Liver (tissue), 9 donors: Measurements from ENCODE around the gene CDKN2AIPNL. TPM values are rescaled to one million over a fixed set of nuclear protein-coding genes. Genes with fewer than 3 reads are reported as not detected.

Experiments used
- DNase-seq: peaks from one replicate; pipeline ENCODE4 v3.0.0-alpha.2; 2017; ENCODE audit warnings: low spot score
- H3K27ac ChIP-seq, 2 donors: one replicate each; pipeline ENCODE4 v1.7.0; 2013; ENCODE audit warnings: inconsistent platforms in 2 of 2, low read length in 2 of 2, control low read depth in 1 of 2, low read depth in 1 of 2, mild to moderate bottlenecking in 1 of 2
- H3K27me3 ChIP-seq, 4 donors: one replicate each; pipeline versions ENCODE4 v1.6.1 to v1.7.0; 2013; ENCODE audit warnings: low read length in 3 of 4, inconsistent platforms in 1 of 4, mild to moderate bottlenecking in 1 of 4, moderate library complexity in 1 of 4; ENCODE audit not compliant: control insufficient read depth in 4 of 4, insufficient read depth in 4 of 4
- H3K36me3 ChIP-seq, 4 donors: one replicate each; pipeline versions ENCODE4 v1.6.1 to v1.7.0; 2013; ENCODE audit warnings: low read length in 3 of 4, mild to moderate bottlenecking in 3 of 4, low read depth in 1 of 4, moderate library complexity in 1 of 4; ENCODE audit not compliant: control insufficient read depth in 4 of 4, insufficient read depth in 3 of 4
- H3K4me1 ChIP-seq, 4 donors: one replicate each; pipeline versions ENCODE4 v1.6.1 to v1.7.0; 2013; ENCODE audit warnings: low read length in 3 of 4, mild to moderate bottlenecking in 3 of 4, moderate library complexity in 1 of 4; ENCODE audit not compliant: control insufficient read depth in 4 of 4, insufficient read depth in 4 of 4
- H3K4me3 ChIP-seq, 3 donors: one replicate each; pipeline versions ENCODE4 v1.6.1 to v1.7.0; 2013; ENCODE audit warnings: low read length in 3 of 3, control low read depth in 1 of 3, low read depth in 1 of 3, mild to moderate bottlenecking in 1 of 3
- H3K9ac ChIP-seq, 2 donors: one replicate each; pipeline ENCODE4 v1.7.0; 2013; ENCODE audit warnings: low read length in 2 of 2, mild to moderate bottlenecking in 2 of 2, moderate library complexity in 2 of 2, control low read depth in 1 of 2, low read depth in 1 of 2
- H3K9me3 ChIP-seq, 4 donors: one replicate each; pipeline versions ENCODE4 v1.6.1 to v1.7.0; 2013; ENCODE audit warnings: low read length in 3 of 4; ENCODE audit not compliant: control insufficient read depth in 4 of 4
- EGR1 ChIP-seq, 2 donors: IDR thresholded peaks; 2 replicates each; pipeline ENCODE4 v1.6.1; 2016 to 2018; ENCODE audit warnings: antibody characterized with exemption in 2 of 2, low read depth in 2 of 2
- FOXA1 ChIP-seq: IDR thresholded peaks from 2 replicates; pipeline ENCODE4 v1.6.1; 2016; ENCODE audit warnings: antibody characterized with exemption
- FOXA2 ChIP-seq: IDR thresholded peaks from 2 replicates; pipeline ENCODE4 v1.6.1; 2016; ENCODE audit warnings: antibody characterized with exemption
- GABPA ChIP-seq, 2 donors: IDR thresholded peaks in 1 of 2; conservative IDR thresholded peaks in 1 of 2; 2 replicates each; pipeline ENCODE4 v1.6.1; 2016; ENCODE audit warnings: antibody characterized with exemption in 2 of 2, mild to moderate bottlenecking in 1 of 2, moderate library complexity in 1 of 2
- HNF4A ChIP-seq, 2 donors: conservative IDR thresholded peaks; 2 replicates each; pipeline ENCODE4 v1.6.1; 2016; ENCODE audit warnings: antibody characterized with exemption in 2 of 2, mild to moderate bottlenecking in 2 of 2
- HNF4G ChIP-seq: IDR thresholded peaks from 2 replicates; pipeline ENCODE4 v1.6.1; 2016; ENCODE audit warnings: antibody characterized with exemption
- NR2F2 ChIP-seq: IDR thresholded peaks from 2 replicates; pipeline ENCODE4 v1.6.1; 2016; ENCODE audit warnings: antibody characterized with exemption
- RAD21 ChIP-seq, 2 donors: IDR thresholded peaks; 2 replicates each; pipeline ENCODE4 v1.6.1; 2016; ENCODE audit warnings: antibody characterized with exemption in 2 of 2, mild to moderate bottlenecking in 2 of 2
- RXRA ChIP-seq, 2 donors: IDR thresholded peaks; 2 replicates each; pipeline ENCODE4 v1.6.1; 2017 to 2018; ENCODE audit warnings: antibody characterized with exemption in 2 of 2, mild to moderate bottlenecking in 1 of 2
- SP1 ChIP-seq: IDR thresholded peaks from 2 replicates; pipeline ENCODE4 v1.6.1; 2018; ENCODE audit warnings: antibody characterized with exemption, mild to moderate bottlenecking
- TAF1 ChIP-seq: conservative IDR thresholded peaks from 2 replicates; pipeline ENCODE4 v1.6.1; 2016; ENCODE audit warnings: antibody characterized with exemption, mild to moderate bottlenecking
- YY1 ChIP-seq: IDR thresholded peaks from 2 replicates; pipeline ENCODE4 v1.6.1; 2016; ENCODE audit warnings: antibody characterized with exemption, mild to moderate bottlenecking
- WGBS: extraction: QIAGEN DNeasy Blood & Tissue Kit; methylation state at CpG from one replicate; pipeline ENCODE4 v1.1.7; 2013; 5-methylcytosine and 5-hydroxymethylcytosine counted together
- polyA plus RNA-seq, 2 donors: library from polyadenylated mRNA; stranded (reverse) in 1 of 2; unstranded in 1 of 2; fragments of 200-250 nt in 1 of 2; fragments of >200 nt in 1 of 2; fragmentation: Nextera tagmentation in 1 of 2; extraction: Ambion mirVana in 1 of 2; gene quantifications; one replicate each; pipeline versions ENCODE4 v1.2.1 to v1.2.3, GENCODE V29; 2013 to 2015
- total RNA-seq, 2 donors: library from RNA; depleted of rRNA; stranded (reverse); fragments of >200 nt; gene quantifications; one replicate each; pipeline ENCODE4 v1.2.3, GENCODE V29; 2014
- TF ChIP-seq, protein P1 (sequence below): IDR thresholded peaks from 2 replicates; pipeline ENCODE4 v1.6.1; 2016; ENCODE audit warnings: antibody characterized with exemption
- TF ChIP-seq, protein P2 (sequence below): fragments of 150-350 bp; IDR thresholded peaks from 2 replicates; pipeline ENCODE4 v1.5.1; 2017; ENCODE audit warnings: improper control_type of control experiment, low read depth, low read length; ENCODE audit not compliant: missing input control
- TF ChIP-seq, protein P3 (sequence below): IDR thresholded peaks from 2 replicates; pipeline ENCODE4 v1.6.1; 2016; ENCODE audit warnings: antibody characterized with exemption
- TF ChIP-seq, protein P4 (sequence below): IDR thresholded peaks from 2 replicates; pipeline ENCODE4 v1.6.1; 2016; ENCODE audit warnings: antibody characterized with exemption
- TF ChIP-seq, protein P5 (sequence below): IDR thresholded peaks from 2 replicates; pipeline ENCODE4 v1.6.1; 2016; ENCODE audit warnings: antibody characterized with exemption, mild to moderate bottlenecking
- donor health status: healthy.
- donor health status: healthy.
- donor health status: healthy.
- donor health status: healthy.
- donor health status: healthy.

The CDKN2AIPNL gene, protein sequence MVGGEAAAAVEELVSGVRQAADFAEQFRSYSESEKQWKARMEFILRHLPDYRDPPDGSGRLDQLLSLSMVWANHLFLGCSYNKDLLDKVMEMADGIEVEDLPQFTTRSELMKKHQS
- total RNA-seq (10 to 100 TPM in 1 of 2 donors, 1 to 10 TPM in 1; 7.8 to 10.8 TPM), polyA plus RNA-seq (10 to 100 TPM in 1 of 2 donors, 1 to 10 TPM in 1; 7.2 to 13.3 TPM)

DNA sequence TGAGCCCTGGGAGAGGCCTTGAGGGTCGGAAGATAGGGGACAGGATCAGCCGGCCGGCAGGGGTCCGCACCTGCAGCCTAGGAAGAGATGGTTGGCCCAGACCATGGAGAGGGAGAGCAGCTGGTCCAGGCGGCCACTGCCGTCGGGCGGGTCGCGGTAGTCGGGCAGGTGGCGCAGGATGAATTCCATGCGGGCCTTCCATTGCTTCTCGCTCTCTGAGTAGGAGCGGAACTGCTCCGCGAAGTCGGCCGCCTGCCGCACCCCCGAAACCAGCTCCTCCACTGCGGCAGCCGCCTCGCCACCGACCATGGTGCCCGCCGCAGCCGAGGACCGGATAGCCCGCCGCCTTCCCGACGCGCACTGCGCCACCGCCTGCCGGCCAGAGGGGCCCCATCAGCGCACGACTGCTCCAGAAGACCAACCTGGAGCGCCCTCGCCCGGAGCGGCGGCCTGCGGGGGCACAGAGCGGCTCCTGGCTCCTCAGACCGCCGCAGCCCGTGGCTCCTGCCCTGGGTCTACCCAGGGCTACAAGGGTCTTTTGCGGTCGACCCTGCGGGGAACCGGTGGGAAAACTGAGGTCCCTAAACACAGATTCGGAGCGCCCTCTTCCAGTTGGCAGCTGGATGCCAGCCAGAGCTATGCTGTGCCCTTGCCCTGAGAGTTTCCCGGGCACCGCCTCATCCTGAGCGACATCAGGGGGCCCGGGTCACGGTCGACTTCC, at the start of gene CDKN2AIPNL:
CDKN2AIPNL (minus strand) TSS at position 336 of the 721 bp plus-strand sequence; CDS start at position 309, 27 bp downstream.
- Histone ChIP-seq H3K4me3 (peak within 1 kb of the TSS; percentile 79 to 95 (median 87)), H3K9ac (peak within 1 kb of the TSS; percentile 64 to 84), H3K9me3 (no peaks in the 10 kb centered on the region), H3K4me1 (peaks cover 5 to 54% (median 35%) of the 10 kb centered on the region in 4 donors), H3K36me3 (peaks cover 0 to under 1% (median 0%) of the 10 kb centered on the region in 4 donors), H3K27ac (peak within 1 kb of the TSS; percentile 49 to 87), H3K27me3 (no peaks in the 10 kb centered on the region)
- WGBS, result under 1% methylated on average over 61 of the region's 61 CpGs
- DNase-seq, result peak; percentile 88
- TF ChIP-seq RAD21 (IDR thresholded peaks at IDR 0.05) (peak; percentile 78 to 85), RXRA (IDR thresholded peaks at IDR 0.05) (no peak), EGR1 (IDR thresholded peaks at IDR 0.05; ENCODE audit: low read depth in 2 of 2) (no peak), HNF4A (conservative IDR thresholded peaks at IDR 0.05) (no peak), FOXA2 (no peak), GABPA (IDR thresholded peaks at IDR 0.05 in 1 of 2, conservative IDR thresholded peaks at IDR 0.05 in 1 of 2) (peak in 1 of 2 donors; percentile 79), NR2F2 (no peak), TAF1 (peak; percentile 41), SP1 (no peak), YY1 (peak; percentile 70), HNF4G (no peak), FOXA1 (peak; percentile 10)
- TF ChIP-seq, protein P1, sequence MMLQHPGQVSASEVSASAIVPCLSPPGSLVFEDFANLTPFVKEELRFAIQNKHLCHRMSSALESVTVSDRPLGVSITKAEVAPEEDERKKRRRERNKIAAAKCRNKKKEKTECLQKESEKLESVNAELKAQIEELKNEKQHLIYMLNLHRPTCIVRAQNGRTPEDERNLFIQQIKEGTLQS, result no peak
- TF ChIP-seq, protein P2, sequence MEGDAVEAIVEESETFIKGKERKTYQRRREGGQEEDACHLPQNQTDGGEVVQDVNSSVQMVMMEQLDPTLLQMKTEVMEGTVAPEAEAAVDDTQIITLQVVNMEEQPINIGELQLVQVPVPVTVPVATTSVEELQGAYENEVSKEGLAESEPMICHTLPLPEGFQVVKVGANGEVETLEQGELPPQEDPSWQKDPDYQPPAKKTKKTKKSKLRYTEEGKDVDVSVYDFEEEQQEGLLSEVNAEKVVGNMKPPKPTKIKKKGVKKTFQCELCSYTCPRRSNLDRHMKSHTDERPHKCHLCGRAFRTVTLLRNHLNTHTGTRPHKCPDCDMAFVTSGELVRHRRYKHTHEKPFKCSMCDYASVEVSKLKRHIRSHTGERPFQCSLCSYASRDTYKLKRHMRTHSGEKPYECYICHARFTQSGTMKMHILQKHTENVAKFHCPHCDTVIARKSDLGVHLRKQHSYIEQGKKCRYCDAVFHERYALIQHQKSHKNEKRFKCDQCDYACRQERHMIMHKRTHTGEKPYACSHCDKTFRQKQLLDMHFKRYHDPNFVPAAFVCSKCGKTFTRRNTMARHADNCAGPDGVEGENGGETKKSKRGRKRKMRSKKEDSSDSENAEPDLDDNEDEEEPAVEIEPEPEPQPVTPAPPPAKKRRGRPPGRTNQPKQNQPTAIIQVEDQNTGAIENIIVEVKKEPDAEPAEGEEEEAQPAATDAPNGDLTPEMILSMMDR, result peak; percentile 70
- TF ChIP-seq, protein P3, sequence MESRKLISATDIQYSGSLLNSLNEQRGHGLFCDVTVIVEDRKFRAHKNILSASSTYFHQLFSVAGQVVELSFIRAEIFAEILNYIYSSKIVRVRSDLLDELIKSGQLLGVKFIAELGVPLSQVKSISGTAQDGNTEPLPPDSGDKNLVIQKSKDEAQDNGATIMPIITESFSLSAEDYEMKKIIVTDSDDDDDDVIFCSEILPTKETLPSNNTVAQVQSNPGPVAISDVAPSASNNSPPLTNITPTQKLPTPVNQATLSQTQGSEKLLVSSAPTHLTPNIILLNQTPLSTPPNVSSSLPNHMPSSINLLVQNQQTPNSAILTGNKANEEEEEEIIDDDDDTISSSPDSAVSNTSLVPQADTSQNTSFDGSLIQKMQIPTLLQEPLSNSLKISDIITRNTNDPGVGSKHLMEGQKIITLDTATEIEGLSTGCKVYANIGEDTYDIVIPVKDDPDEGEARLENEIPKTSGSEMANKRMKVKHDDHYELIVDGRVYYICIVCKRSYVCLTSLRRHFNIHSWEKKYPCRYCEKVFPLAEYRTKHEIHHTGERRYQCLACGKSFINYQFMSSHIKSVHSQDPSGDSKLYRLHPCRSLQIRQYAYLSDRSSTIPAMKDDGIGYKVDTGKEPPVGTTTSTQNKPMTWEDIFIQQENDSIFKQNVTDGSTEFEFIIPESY, result no peak
- TF ChIP-seq, protein P4, sequence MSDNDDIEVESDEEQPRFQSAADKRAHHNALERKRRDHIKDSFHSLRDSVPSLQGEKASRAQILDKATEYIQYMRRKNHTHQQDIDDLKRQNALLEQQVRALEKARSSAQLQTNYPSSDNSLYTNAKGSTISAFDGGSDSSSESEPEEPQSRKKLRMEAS, result peak; percentile 33
- TF ChIP-seq, protein P5, sequence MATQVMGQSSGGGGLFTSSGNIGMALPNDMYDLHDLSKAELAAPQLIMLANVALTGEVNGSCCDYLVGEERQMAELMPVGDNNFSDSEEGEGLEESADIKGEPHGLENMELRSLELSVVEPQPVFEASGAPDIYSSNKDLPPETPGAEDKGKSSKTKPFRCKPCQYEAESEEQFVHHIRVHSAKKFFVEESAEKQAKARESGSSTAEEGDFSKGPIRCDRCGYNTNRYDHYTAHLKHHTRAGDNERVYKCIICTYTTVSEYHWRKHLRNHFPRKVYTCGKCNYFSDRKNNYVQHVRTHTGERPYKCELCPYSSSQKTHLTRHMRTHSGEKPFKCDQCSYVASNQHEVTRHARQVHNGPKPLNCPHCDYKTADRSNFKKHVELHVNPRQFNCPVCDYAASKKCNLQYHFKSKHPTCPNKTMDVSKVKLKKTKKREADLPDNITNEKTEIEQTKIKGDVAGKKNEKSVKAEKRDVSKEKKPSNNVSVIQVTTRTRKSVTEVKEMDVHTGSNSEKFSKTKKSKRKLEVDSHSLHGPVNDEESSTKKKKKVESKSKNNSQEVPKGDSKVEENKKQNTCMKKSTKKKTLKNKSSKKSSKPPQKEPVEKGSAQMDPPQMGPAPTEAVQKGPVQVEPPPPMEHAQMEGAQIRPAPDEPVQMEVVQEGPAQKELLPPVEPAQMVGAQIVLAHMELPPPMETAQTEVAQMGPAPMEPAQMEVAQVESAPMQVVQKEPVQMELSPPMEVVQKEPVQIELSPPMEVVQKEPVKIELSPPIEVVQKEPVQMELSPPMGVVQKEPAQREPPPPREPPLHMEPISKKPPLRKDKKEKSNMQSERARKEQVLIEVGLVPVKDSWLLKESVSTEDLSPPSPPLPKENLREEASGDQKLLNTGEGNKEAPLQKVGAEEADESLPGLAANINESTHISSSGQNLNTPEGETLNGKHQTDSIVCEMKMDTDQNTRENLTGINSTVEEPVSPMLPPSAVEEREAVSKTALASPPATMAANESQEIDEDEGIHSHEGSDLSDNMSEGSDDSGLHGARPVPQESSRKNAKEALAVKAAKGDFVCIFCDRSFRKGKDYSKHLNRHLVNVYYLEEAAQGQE, result peak; percentile 53
